BJ (cell line): ENCODE results near the gene OR2T11. TPM values are rescaled to one million over a fixed set of nuclear protein-coding genes. Genes with fewer than 3 reads are reported as not detected.
"Not testable (repeated sequence)": the region's sequence is repeated elsewhere in the genome, so short reads cannot be mapped to it uniquely, and the experiment has no call there.

Experiments used
- CTCF ChIA-PET: fragments of 350-600 bp; formaldehyde crosslinking; extraction: SDS; loops from one replicate; lab custom pipeline; 2021; ENCODE audit warnings: antibody characterized with exemption, inconsistent platforms; lab: Yijun Ruan, JAX
- POLR2A ChIA-PET: fragments of 300-600 bp; sonication (Branson Sonifier 250); formaldehyde crosslinking; extraction: SDS; loops from one replicate; lab custom pipeline; 2021; ENCODE audit warnings: antibody characterized with exemption; lab: Charles Lee
- DNase-seq: peaks from one replicate; pipeline ENCODE4 v3.0.0-alpha.2; 2011; ENCODE audit warnings: low read depth
- H3K27me3 ChIP-seq: 2 replicates; pipeline ENCODE4 v1.6.0; 2011; ENCODE audit warnings: low read length; ENCODE audit not compliant: control insufficient read depth, insufficient read depth
- H3K36me3 ChIP-seq: 2 replicates; pipeline ENCODE4 v1.5.1; 2011; ENCODE audit warnings: low read length; ENCODE audit not compliant: control insufficient read depth, insufficient read depth
- H3K4me3 ChIP-seq: 2 replicates; pipeline ENCODE4 v1.5.1; 2011; ENCODE audit warnings: low read depth, mild to moderate bottlenecking, control low read depth, low read length
- polyA minus RNA-seq: library from RNA; depleted of rRNA, polyadenylated mRNA; stranded (reverse); fragments of >200 nt; gene quantifications from 2 replicates; pipeline ENCODE4 v1.2.3, GENCODE V29; 2011; rRNA and poly(A)+ RNA removed
- polyA plus RNA-seq: library from polyadenylated mRNA; depleted of rRNA; stranded (reverse); fragments of >200 nt; gene quantifications from 2 replicates; pipeline ENCODE4 v1.2.3, GENCODE V29; 2011; rRNA removed
- TF ChIP-seq, protein P1 (sequence below): IDR thresholded peaks from 2 replicates; pipeline ENCODE4 v1.5.1; 2011; ENCODE audit warnings: low read depth, mild to moderate bottlenecking, control low read depth, inconsistent platforms, low read length, moderate library complexity; ENCODE audit not compliant: insufficient read depth

OR2T11 gene, protein sequence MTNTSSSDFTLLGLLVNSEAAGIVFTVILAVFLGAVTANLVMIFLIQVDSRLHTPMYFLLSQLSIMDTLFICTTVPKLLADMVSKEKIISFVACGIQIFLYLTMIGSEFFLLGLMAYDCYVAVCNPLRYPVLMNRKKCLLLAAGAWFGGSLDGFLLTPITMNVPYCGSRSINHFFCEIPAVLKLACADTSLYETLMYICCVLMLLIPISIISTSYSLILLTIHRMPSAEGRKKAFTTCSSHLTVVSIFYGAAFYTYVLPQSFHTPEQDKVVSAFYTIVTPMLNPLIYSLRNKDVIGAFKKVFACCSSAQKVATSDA
- polyA plus RNA-seq = not detected in 2 replicates
- polyA minus RNA-seq = not detected in 2 replicates

GRCh38 chr1:248634991-248635390 lies at the start of gene OR2T11:
Gene OR2T11 (minus strand): TSS chr1:248635091. CDS start chr1:248627128, 7,963 bp downstream.
- H3K36me3 ChIP-seq, DNase-seq, H3K27me3 ChIP-seq, H3K4me3 ChIP-seq, CTCF ChIA-PET, POLR2A ChIA-PET: not testable (repeated sequence)

DNA sequence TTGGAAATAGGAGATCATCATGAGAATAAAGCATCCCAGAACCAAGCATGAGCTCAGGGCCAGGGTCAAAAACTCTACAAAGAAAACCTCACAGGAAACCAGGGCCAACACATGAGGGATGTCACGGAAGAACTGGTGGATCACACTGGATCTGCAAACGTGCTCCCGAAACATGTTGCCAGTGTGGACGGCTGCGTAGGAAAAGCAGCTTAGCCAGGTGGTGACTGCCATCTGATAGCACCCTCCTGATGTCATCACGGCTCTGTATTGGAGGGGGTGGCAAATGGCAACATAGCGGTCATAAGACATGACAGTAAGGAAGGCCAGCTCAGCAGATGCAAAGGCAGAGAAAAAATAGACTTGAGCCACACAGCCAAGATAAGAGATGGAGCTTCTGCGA lies 46.8 kb upstream of the OR2T11 start:
- POLR2A ChIA-PET = no interaction called here
- Histone ChIP-seq H3K36me3 (no peaks in the 10 kb centered on the region), H3K4me3 (no peak overlapping the region), H3K27me3 (no peaks in the 10 kb centered on the region)
- DNase-seq = no peak
- TF ChIP-seq, protein P1, sequence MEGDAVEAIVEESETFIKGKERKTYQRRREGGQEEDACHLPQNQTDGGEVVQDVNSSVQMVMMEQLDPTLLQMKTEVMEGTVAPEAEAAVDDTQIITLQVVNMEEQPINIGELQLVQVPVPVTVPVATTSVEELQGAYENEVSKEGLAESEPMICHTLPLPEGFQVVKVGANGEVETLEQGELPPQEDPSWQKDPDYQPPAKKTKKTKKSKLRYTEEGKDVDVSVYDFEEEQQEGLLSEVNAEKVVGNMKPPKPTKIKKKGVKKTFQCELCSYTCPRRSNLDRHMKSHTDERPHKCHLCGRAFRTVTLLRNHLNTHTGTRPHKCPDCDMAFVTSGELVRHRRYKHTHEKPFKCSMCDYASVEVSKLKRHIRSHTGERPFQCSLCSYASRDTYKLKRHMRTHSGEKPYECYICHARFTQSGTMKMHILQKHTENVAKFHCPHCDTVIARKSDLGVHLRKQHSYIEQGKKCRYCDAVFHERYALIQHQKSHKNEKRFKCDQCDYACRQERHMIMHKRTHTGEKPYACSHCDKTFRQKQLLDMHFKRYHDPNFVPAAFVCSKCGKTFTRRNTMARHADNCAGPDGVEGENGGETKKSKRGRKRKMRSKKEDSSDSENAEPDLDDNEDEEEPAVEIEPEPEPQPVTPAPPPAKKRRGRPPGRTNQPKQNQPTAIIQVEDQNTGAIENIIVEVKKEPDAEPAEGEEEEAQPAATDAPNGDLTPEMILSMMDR = no peak
- CTCF ChIA-PET = no interaction called here

DNA sequence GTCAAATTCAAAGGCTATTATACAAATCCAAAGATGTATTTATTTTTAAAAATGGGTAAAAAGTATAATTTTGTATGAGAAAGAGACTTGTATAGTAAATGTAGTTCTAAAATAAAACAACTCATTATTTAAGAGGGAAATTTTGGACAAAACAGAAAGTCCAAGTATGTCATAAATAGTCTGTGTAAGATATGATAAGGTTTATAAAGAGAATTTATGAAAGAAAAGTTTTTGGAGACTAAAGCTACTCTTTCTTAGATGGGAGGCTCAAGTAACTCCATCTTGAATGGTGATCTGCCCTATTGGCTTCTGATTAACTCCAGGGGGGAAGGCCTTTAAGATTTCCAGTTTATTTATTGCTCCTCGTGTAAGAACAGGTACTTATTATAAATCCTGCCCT lies 35.1 kb upstream of the OR2T11 start:
- TF ChIP-seq, protein P1 = no peak
- no peak for DNase-seq
- Histone ChIP-seq H3K27me3 (no peaks in the 10 kb centered on the region), H3K4me3 (no peak overlapping the region), H3K36me3 (no peaks in the 10 kb centered on the region)
- POLR2A ChIA-PET = no interaction called here
- CTCF ChIA-PET = no interaction called here

DNA sequence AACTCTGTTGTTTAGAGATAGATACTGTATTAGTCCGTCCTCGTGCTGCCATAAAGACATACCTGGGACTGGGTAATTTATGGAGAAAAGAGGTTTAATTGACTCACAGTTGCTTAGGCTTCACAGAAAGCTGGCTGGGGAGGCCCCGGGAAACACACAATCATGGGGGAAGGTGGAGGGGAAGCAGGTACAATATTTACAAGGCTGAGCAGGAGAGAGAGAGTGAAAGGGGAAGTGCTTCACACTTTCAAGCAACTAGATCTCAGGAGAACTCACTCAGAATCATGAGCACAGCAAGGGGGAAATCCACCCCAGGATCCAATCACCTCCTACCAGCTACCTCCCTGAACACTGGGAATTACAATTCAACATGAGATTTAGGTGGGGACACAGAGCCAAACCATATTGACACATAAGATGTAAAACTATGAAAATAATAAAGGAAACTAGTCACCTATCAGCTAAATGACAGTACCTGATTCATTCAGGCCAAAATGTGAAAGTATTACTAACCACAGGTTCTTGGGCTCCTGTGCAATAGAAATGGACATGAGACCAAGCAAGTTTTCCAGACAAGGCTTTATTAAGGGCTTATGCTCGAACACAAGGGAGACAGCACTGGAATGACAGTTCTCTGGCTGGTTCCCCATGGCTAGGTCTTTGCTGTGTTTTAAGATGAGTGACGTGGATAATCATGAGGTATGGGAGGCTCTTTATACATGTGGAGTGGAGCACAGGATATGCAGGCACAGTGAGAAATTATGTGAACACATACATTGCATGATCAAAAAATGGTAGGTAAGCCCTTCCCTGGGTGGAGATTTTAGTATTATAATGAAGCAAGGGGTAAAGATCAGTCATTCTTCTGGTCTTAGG lies 28.8 kb upstream of the OR2T11 start:
- H3K27me3 ChIP-seq, H3K36me3 ChIP-seq, POLR2A ChIA-PET, H3K4me3 ChIP-seq, CTCF ChIA-PET, DNase-seq: not testable (repeated sequence)

DNA sequence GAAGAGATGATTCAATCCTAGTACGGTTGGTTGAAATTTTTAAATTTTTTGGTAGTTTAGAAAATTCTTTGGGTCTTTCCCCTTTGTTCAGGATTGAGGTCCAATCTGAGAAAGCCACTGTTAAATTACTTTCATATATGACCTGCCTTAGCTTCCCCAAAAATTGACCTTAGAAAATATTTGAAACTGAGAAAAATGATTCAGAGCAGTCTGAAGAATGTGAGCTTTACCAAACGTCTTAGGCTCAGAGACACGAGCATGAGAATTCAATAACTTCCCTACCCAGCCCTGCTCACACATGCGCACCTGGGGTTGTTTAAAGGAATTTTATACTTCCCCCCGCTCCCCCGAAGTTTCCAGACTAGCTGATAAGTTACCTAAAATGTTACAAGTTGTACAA lies 21.9 kb upstream of the OR2T11 start:
- H3K36me3 ChIP-seq, DNase-seq, POLR2A ChIA-PET, H3K4me3 ChIP-seq, H3K27me3 ChIP-seq, CTCF ChIA-PET: not testable (repeated sequence)

DNA sequence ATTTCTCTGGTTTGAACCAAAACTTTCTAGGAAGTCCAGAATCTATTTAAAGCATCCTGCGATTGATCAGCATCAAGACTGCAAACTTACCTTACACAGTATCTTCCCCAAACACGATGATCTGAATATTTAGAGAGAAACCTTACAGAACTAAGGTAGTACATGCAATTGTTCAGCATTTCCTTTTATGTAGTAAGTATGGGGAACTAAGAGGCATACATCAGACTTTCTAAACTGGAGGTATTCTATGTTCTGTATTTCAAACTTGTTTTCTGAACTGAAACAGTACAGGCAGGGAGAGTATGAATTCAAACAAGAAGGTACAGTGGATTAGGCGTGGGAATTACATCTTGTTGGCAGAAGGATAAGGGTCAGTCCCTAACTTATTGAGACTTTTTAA lies 20.5 kb upstream of the OR2T11 start, which contains the start of gene OR2T27:
Gene OR2T27, minus strand, starts transcription at position 175 of the 400 bp plus-strand sequence. CDS start 4,644 bp downstream, outside the sequence.
- POLR2A ChIA-PET, CTCF ChIA-PET, DNase-seq, H3K27me3 ChIP-seq, H3K4me3 ChIP-seq, H3K36me3 ChIP-seq: not testable (repeated sequence)

DNA sequence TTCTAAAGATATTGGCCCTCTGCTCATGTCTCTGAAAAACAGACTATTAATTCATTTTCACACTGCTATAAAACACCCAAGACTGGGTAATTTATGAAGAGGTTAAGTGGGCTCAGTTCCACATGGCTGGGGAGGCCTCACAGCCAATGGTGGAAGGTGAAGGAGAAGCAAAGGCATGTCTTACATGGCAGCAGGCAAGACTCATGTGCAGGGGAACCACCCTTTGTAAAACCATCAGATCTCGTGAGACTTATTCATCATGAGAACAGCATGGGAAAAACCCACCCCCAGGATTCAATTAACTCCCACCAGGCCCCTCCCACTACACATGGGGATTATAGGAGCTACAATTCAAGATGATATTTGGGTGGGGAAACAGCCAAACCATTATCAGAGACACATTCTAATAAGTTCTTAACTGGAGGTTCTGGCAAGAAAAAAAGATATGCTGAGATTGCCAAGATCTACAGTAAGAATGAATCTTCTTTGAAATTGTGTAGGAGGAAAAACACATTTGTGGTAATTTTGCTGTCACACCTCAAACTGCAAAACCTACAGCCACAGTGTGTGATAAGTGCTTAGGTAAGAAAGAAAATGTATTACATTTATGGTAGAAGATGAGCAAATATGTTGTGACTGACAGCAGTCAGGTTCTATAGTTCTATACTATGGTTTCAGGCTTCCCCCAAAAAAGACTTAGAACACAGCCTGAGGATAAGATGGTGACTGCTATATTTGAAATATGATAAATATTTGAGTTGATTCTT lies 14.1 kb upstream of the OR2T11 start:
- H3K4me3 ChIP-seq, DNase-seq, H3K36me3 ChIP-seq, CTCF ChIA-PET, H3K27me3 ChIP-seq, POLR2A ChIA-PET: not testable (repeated sequence)

GRCh38 chr1:248645178-248645577 lies 10.3 kb upstream of the OR2T11 start, which contains the start of gene OR2T35:
Gene OR2T35 (minus strand): TSS chr1:248645278. CDS start chr1:248639258, 6,020 bp downstream.
- POLR2A ChIA-PET, CTCF ChIA-PET, H3K36me3 ChIP-seq, H3K27me3 ChIP-seq, H3K4me3 ChIP-seq, DNase-seq: not testable (repeated sequence)

DNA sequence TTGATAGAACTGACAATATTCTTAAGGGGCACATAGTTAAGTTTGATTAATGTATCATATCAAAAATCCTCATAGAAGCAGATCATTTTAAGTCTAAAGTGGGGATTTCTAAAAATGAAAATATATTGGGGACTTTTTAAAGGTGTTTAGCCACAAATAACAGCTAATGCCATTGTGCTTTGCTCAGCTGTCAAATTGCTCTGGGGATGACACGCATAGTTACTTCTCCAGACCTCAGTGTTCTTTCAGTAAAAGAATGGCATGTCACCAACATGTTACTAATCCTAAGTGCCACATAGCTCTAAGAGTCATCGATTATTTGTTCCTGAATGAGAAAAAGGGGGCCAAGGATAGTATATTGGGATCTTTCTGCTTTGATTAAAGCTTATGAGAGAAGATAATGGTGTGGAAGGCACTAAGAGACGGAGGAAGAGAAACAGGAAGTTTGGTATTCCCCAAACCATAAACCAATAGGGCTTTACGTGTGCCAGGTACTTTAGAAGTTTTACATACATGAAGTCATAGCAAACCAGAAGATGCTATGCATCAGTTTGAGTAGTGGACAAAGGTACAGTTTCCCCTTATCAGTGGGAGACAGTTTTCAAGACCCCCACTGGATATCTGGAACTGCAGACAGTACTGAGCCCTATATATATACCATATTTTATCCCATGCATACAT lies 8.2 kb upstream of the OR2T11 start:
- POLR2A ChIA-PET, H3K36me3 ChIP-seq, H3K4me3 ChIP-seq, DNase-seq, H3K27me3 ChIP-seq, CTCF ChIA-PET: not testable (repeated sequence)

DNA sequence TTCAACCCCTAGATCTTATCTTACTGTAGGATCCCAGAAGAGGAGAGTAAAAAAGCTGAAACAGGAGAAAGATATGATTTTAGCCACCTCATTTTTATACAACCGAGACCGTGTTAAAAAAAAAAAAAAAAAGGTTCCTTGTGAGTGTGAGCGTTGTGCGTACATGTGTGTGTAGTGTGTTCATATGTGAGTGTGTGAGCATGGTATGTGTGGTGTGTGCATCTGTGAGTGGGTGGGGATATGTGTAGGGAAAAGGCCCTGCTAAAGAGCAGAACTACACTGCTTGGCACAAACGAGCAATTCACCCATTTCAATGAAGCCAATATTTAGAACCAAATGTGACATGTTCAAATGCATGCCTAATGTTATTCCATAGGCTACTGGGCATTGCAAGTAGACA lies 6.7 kb upstream of the OR2T11 start:
- H3K4me3 ChIP-seq, CTCF ChIA-PET, POLR2A ChIA-PET, DNase-seq, H3K27me3 ChIP-seq, H3K36me3 ChIP-seq: not testable (repeated sequence)
